ENCODE measurements around the gene ANO7.

ANO7 gene

GRCh38 chr2:241272303-241273209 lies 84.1 kb downstream of the ANO7 start:
- H3K36me3 ChIP-seq (ENCODE audit: insufficient read depth, low read length), result peaks cover 26% of the 10 kb centered on the region
- H3K9me3 ChIP-seq (ENCODE audit: low read depth, low read length), result no peaks in the 10 kb centered on the region
- peak overlapping the region; percentile 84 for H3K9ac ChIP-seq (ENCODE audit: insufficient read length)
- DNase-seq (ENCODE audit: low read depth, low spot score), result no peak
- TF ChIP-seq EZH2 (IDR thresholded peaks at IDR 0.05), result no peak
- no peak for TF ChIP-seq FOXP2 (optimal IDR thresholded peaks at IDR 0.05; ENCODE audit: control extremely low read depth, extremely low read length, insufficient read depth)
- TF ChIP-seq POLR2AphosphoS5 (IDR thresholded peaks at IDR 0.05; ENCODE audit: borderline replicate concordance, low read depth, low read length), result peak; percentile 57; the same call in 1 of the 2 replicates
- H3K27ac ChIP-seq, result 0 out of 2 replicates have a peak overlapping the region, but pooled peaks have one; percentile 43
- peak overlapping the region; percentile 83 for H3K4me3 ChIP-seq

DNA sequence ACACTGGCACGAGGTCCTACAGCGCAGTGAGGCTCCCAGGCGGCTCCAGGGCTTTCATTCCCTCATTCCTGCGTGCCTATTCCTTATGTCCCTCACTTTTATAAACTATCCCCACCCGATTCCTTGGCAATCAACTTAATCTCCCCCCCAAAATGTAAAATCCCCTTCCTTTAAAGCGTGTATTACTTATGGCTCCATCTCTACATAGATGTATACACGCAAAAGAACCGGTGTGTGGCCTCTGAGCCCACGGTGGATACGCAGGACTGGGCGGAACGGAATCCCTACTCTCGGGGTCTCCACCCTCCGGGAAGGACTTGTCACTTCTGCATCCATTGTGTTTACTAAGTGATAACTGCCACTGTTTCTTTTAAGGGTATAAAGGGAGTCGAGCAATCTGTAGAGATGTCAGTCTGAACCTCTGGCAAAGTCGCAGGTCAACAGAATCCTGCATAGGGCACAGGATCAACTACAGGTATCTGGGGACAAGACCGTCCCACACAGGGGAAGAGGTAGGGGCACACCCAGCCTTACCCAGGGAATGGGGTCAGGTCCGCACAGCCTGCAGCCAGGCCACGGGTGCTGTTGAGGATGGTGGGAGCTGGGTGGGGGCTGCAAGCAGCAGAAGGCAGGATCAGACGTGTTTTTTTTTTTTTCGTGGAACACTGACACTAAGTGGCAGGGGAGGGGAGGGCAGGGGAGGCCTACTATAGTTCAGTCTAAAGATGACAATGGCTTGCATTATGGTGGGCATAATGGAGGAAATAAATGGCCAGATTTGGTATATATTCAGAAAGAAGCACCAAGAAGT lies 84.9 kb downstream of the ANO7 start:
- Histone ChIP-seq H3K9me3 (ENCODE audit: low read depth, low read length) (no peaks in the 10 kb centered on the region), H3K4me3 (peak overlapping the region; percentile 67), H3K27ac (no peak overlapping the region), H3K36me3 (ENCODE audit: insufficient read depth, low read length) (peaks cover 17% of the 10 kb centered on the region), H3K9ac (ENCODE audit: insufficient read length) (no peak overlapping the region)
- TF ChIP-seq FOXP2 (optimal IDR thresholded peaks at IDR 0.05; ENCODE audit: control extremely low read depth, extremely low read length, insufficient read depth) (no peak), EZH2 (IDR thresholded peaks at IDR 0.05) (no peak)
- DNase-seq (ENCODE audit: low read depth, low spot score), result no peak

- Histone ChIP-seq H3K4me3 (no peak overlapping the region), H3K36me3 (ENCODE audit: insufficient read depth, low read length) (peaks cover 10% of the 10 kb centered on the region), H3K27ac (peak overlapping the region; percentile 4; the same call in 1 of the 2 replicates), H3K9ac (ENCODE audit: insufficient read length) (no peak overlapping the region), H3K9me3 (ENCODE audit: low read depth, low read length) (no peaks in the 10 kb centered on the region)
- no peak for TF ChIP-seq FOXP2 (optimal IDR thresholded peaks at IDR 0.05; ENCODE audit: control extremely low read depth, extremely low read length, insufficient read depth)
- TF ChIP-seq POLR2AphosphoS5 (IDR thresholded peaks at IDR 0.05; ENCODE audit: borderline replicate concordance, low read depth, low read length), result no peak
- TF ChIP-seq EZH2 (IDR thresholded peaks at IDR 0.05), result no peak
- DNase-seq (ENCODE audit: low read depth, low spot score), result no peak
These were observed 85.7 kb downstream of the ANO7 start for GRCh38 chr2:241274127-241274526.

Data from SK-N-MC (cell line).